Panc1 (cell line): ENCODE data around the gene RPS24. TPM values are rescaled to one million over a fixed set of nuclear protein-coding genes. Genes with fewer than 3 reads are reported as not detected.

Experiments used
- ATAC-seq: fragments of 200-7000 bp; cut with Tn5 transposase; 2 replicates; pipeline ENCODE4 v1.9.1; 2020; ENCODE audit warnings: mild to moderate bottlenecking, moderate library complexity
- BruUV-seq: library from RNA; stranded (reverse); fragments of 400-500 nt; replicated peaks from 2 replicates; lab custom pipeline; 2021; lab: Mats Ljungman, UMichigan
- CTCF ChIA-PET: fragments of 300-600 bp; sonication (Branson Sonifier 250); formaldehyde crosslinking; loops from one replicate; lab custom pipeline; 2022; ENCODE audit warnings: antibody characterized with exemption; lab: Charles Lee
- POLR2A ChIA-PET: fragments of 300-600 bp; sonication (Branson Sonifier 250); formaldehyde crosslinking; loops from one replicate; lab custom pipeline; 2022; ENCODE audit warnings: antibody characterized with exemption; lab: Charles Lee
- DNase-seq: peaks from one replicate; pipeline ENCODE4 v3.0.0-alpha.2; 2010; ENCODE audit warnings: low read depth, low spot score
- H3K27ac ChIP-seq: 2 replicates; pipeline ENCODE4 v1.5.1; 2011; ENCODE audit warnings: mild to moderate bottlenecking, low read length, inconsistent platforms
- H3K27me3 ChIP-seq: fragments of 200-500 bp; sonication (Bioruptor generic); 2 replicates; pipeline ENCODE4 v1.6.0; 2014; ENCODE audit warnings: low read length, inconsistent platforms; ENCODE audit not compliant: control insufficient read depth, insufficient read depth
- H3K36me3 ChIP-seq: fragments of 200-500 bp; sonication (Bioruptor generic); 2 replicates; pipeline ENCODE4 v1.5.1; 2014; ENCODE audit warnings: inconsistent platforms, mild to moderate bottlenecking, low read length, moderate library complexity; ENCODE audit not compliant: control insufficient read depth, insufficient read depth
- H3K4me1 ChIP-seq: 2 replicates; pipeline ENCODE4 v1.5.1; 2011; ENCODE audit warnings: inconsistent platforms, mild to moderate bottlenecking, low read length, moderate library complexity; ENCODE audit not compliant: control insufficient read depth, insufficient read depth
- H3K4me3 ChIP-seq, 2 experiments: 2 replicates each; pipeline ENCODE4 v1.5.1; 2011 to 2012; ENCODE audit warnings: low read depth in 2 of 2, low read length in 2 of 2, mild to moderate bottlenecking in 2 of 2, inconsistent platforms in 1 of 2, moderate library complexity in 1 of 2
- H3K9me3 ChIP-seq: fragments of 200-500 bp; sonication (Bioruptor generic); 2 replicates; pipeline ENCODE4 v1.5.1; 2014; ENCODE audit warnings: low read depth, mild to moderate bottlenecking, inconsistent platforms, low read length, moderate library complexity; ENCODE audit not compliant: control insufficient read depth, insufficient read depth
- POLR2AphosphoS5 ChIP-seq: IDR thresholded peaks from 2 replicates; pipeline ENCODE4 v1.6.1; 2012; ENCODE audit warnings: mild to moderate bottlenecking, low read depth, low read length, moderate library complexity
- SIN3A ChIP-seq: IDR thresholded peaks from 2 replicates; pipeline ENCODE4 v1.6.1; 2012; ENCODE audit warnings: low read depth, mild to moderate bottlenecking, low read length, moderate library complexity, borderline replicate concordance; ENCODE audit not compliant: insufficient read depth
- TCF7L2 ChIP-seq: IDR thresholded peaks from 2 replicates; pipeline ENCODE4 v1.6.1; 2011; ENCODE audit warnings: mild to moderate bottlenecking, low read depth, low read length, inconsistent platforms
- in situ Hi-C: cut with HindIII; loops from 2 replicates; pipeline ENCODE4 v1.10.0; 2016; ENCODE audit warnings: low sequenced_read_pairs, low pct_unique_long_range_greater_than_20kb
- intact Hi-C: fragments of 100-400 bp; cut with micrococcal nuclease; formaldehyde crosslinking; loops from one replicate; pipeline ENCODE4 v1.10.0; 2022; ENCODE audit not compliant: unreplicated experiment
- total RNA-seq: library from RNA; stranded (reverse); gene quantifications from one replicate; pipeline ENCODE4 v1.2.1, GENCODE V29; 2021; ENCODE audit not compliant: unreplicated experiment
- TF ChIP-seq, protein P1 (sequence below), 2 experiments: IDR thresholded peaks; 2 replicates each; pipeline ENCODE4 v1.6.1; 2011 to 2012; ENCODE audit warnings: low read depth in 2 of 2, control low read depth in 1 of 2, low read length in 1 of 2, mild to moderate bottlenecking in 1 of 2, moderate library complexity in 1 of 2; ENCODE audit not compliant: insufficient read depth in 1 of 2
- TF ChIP-seq, protein P2 (sequence below): fragments of 450-650 bp; IDR thresholded peaks from 2 replicates; pipeline ENCODE4 v1.5.1; 2017; ENCODE audit warnings: mild to moderate bottlenecking

RPS24 gene
- total RNA-seq, 1 experiment from 2014 or later: 1,400 TPM

DNA sequence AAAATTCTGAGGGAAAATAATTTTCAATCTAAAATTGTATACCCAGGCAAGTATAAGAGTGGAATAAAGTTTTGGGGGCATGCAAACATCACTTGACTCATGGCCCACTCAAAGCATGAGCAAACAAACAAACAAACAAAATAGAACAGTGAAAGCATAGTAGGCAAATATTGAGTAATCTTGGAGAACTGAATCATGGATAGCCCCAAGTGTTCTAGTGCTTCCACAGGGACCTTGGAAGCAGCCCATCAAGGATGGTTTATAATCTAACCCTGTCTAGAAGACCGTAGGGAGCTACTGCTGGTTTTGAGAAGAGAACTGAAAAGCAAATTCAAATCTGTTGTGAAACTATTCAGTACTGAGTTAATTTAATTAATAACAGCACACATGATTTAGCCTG lies 26.5 kb upstream of the RPS24 start:
- no TSS peak for BruUV-seq
- TF ChIP-seq POLR2AphosphoS5: no peak
- TF ChIP-seq, protein P1, sequence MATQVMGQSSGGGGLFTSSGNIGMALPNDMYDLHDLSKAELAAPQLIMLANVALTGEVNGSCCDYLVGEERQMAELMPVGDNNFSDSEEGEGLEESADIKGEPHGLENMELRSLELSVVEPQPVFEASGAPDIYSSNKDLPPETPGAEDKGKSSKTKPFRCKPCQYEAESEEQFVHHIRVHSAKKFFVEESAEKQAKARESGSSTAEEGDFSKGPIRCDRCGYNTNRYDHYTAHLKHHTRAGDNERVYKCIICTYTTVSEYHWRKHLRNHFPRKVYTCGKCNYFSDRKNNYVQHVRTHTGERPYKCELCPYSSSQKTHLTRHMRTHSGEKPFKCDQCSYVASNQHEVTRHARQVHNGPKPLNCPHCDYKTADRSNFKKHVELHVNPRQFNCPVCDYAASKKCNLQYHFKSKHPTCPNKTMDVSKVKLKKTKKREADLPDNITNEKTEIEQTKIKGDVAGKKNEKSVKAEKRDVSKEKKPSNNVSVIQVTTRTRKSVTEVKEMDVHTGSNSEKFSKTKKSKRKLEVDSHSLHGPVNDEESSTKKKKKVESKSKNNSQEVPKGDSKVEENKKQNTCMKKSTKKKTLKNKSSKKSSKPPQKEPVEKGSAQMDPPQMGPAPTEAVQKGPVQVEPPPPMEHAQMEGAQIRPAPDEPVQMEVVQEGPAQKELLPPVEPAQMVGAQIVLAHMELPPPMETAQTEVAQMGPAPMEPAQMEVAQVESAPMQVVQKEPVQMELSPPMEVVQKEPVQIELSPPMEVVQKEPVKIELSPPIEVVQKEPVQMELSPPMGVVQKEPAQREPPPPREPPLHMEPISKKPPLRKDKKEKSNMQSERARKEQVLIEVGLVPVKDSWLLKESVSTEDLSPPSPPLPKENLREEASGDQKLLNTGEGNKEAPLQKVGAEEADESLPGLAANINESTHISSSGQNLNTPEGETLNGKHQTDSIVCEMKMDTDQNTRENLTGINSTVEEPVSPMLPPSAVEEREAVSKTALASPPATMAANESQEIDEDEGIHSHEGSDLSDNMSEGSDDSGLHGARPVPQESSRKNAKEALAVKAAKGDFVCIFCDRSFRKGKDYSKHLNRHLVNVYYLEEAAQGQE (IDR thresholded peaks at IDR 0.05; ENCODE audit: insufficient read depth in 1 of 2, low read depth in 2 of 2, low read length in 1 of 2): no peak
- TF ChIP-seq TCF7L2: no peak
- TF ChIP-seq SIN3A: no peak
- TF ChIP-seq, protein P2, sequence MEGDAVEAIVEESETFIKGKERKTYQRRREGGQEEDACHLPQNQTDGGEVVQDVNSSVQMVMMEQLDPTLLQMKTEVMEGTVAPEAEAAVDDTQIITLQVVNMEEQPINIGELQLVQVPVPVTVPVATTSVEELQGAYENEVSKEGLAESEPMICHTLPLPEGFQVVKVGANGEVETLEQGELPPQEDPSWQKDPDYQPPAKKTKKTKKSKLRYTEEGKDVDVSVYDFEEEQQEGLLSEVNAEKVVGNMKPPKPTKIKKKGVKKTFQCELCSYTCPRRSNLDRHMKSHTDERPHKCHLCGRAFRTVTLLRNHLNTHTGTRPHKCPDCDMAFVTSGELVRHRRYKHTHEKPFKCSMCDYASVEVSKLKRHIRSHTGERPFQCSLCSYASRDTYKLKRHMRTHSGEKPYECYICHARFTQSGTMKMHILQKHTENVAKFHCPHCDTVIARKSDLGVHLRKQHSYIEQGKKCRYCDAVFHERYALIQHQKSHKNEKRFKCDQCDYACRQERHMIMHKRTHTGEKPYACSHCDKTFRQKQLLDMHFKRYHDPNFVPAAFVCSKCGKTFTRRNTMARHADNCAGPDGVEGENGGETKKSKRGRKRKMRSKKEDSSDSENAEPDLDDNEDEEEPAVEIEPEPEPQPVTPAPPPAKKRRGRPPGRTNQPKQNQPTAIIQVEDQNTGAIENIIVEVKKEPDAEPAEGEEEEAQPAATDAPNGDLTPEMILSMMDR: no peak
- peak; percentile 69; the same call in 1 of the 2 replicates for ATAC-seq
- CTCF ChIA-PET: interaction anchor here (0.6 kb wide), 1 partner anchor 10 kb away, joined by 7 read pairs; no protein-coding TSS in a partner anchor
- POLR2A ChIA-PET: no interaction called here
- no peaks in the 10 kb centered on the region for H3K27me3 ChIP-seq
- peaks cover 53% of the 10 kb centered on the region for H3K36me3 ChIP-seq
- intact Hi-C loops (no loop called here), in situ Hi-C loops (no loop called here)
- H3K4me3 ChIP-seq: no peak overlapping the region
- H3K4me1 ChIP-seq: no peaks in the 10 kb centered on the region
- DNase-seq: no peak
- no peaks in the 10 kb centered on the region for H3K9me3 ChIP-seq
- H3K27ac ChIP-seq: no peak overlapping the region

DNA sequence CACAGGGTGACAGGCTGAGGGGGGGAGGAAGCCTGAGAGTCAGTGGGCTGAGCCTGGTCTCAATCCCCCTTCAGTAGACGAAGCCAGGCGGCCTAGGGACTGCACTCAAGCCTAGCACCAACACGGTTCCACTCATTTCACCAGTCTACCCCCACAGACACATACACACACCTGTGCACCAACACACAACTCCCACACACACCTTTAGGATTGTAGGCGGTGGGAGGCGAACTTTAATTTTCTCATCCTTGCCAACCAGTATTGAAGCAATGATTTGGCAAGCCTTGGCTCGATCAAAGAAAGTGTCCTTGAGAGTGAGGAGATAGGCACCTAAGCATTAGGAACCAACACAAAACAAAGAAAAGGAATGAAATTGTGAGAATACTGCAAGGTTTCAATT lies 24.0 kb upstream of the RPS24 start:
- Histone ChIP-seq H3K4me1 (no peaks in the 10 kb centered on the region), H3K4me3 (no peak overlapping the region), H3K27me3 (no peaks in the 10 kb centered on the region), H3K27ac (no peak overlapping the region), H3K36me3 (peaks cover 56% of the 10 kb centered on the region), H3K9me3 (no peaks in the 10 kb centered on the region)
- TF ChIP-seq, protein P2: no peak
- TF ChIP-seq, protein P1 (IDR thresholded peaks at IDR 0.05; ENCODE audit: insufficient read depth in 1 of 2, low read depth in 2 of 2, low read length in 1 of 2): no peak
- TF ChIP-seq TCF7L2: no peak
- no peak for TF ChIP-seq SIN3A
- no peak for TF ChIP-seq POLR2AphosphoS5
- no peak for ATAC-seq
- TSS peak; percentile 32 for BruUV-seq
- CTCF ChIA-PET: no interaction called here
- POLR2A ChIA-PET: interaction anchor here (0.6 kb wide), 2 partner anchors 100 to 470 kb away, joined by 3 to 7 read pairs; no protein-coding TSS in a partner anchor
- DNase-seq: no peak
- in situ Hi-C loops: no loop called here
- intact Hi-C loops: loop anchor here (5.0 kb wide), 1 partner anchor 162 kb away; no protein-coding TSS in a partner anchor
